ENCODE data around the gene RASAL2. TPM values are rescaled to one million over a fixed set of nuclear protein-coding genes. Genes with fewer than 3 reads are reported as not detected.

Gene RASAL2
- total RNA-seq, 1 experiment from 2014 or later = not detected

DNA sequence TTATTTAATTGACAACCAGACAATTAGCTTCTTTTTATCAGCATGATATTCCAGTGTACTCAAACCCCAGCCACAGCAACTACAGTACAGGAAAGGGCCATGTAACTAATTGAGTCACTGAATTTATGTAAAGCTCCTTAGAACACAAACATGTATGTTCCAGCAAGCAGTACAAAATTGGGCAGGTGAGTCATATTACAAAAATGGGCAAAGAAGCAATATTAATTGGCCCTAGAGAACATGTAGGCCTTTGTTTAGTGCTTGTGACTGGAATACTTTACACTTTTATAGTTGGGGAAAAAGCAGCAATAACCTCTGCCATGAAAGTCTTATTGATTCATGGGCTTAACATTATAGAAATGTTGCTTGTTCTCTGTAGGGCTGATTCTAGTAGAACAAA lies 371.1 kb downstream of the RASAL2 start:
- Histone ChIP-seq H4K20me1 (ENCODE audit: insufficient read depth, low read depth, low read length) (no peaks in the 10 kb centered on the region), H2AFZ (ENCODE audit: low read length) (no peak overlapping the region), H3K36me3 (ENCODE audit: insufficient read depth, low read length) (no peaks in the 10 kb centered on the region), H3K27ac (ENCODE audit: low read length) (no peak overlapping the region), H3K9ac (ENCODE audit: low read length) (no peak overlapping the region), H3K79me2 (ENCODE audit: low read length) (no peaks in the 10 kb centered on the region), H3K27me3 (ENCODE audit: low read length) (no peaks in the 10 kb centered on the region), H3K9me3 (ENCODE audit: low read length) (no peaks in the 10 kb centered on the region), H3K4me1 (ENCODE audit: low read length) (no peaks in the 10 kb centered on the region), H3K9me2 (replicated peaks; ENCODE audit: insufficient read depth, low read length) (no peaks in the 10 kb centered on the region), H3K4me3 (ENCODE audit: low read length) (no peak overlapping the region), H3K4me2 (ENCODE audit: low read depth, low read length, poor library complexity, severe bottlenecking) (no peak overlapping the region)
- DNase-seq = no peak

DNA sequence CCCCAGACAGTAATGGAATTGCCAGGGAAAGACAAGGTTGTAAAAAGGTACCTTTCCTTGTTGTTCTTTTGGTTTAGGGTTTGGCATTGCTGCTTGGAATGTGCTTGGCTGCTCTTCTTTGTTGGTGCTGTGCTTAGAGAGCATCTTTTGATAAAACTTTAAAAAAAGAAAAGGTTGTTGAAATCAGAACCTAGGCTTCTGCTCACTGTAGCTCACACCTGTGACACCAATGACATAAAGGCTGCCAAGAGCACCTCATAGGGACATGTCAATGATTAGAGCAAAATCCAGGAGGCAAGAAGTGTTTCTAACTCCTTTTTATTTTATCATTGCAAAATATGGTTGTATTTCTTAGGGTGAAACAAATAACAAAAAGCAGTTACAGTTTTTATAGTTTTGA lies 373.9 kb downstream of the RASAL2 start:
- no peaks in the 10 kb centered on the region for H3K9me2 ChIP-seq (replicated peaks; ENCODE audit: insufficient read depth, low read length)
- no peak overlapping the region for H3K4me3 ChIP-seq (ENCODE audit: low read length)
- no peak for DNase-seq
- H3K4me2 ChIP-seq (ENCODE audit: low read depth, low read length, poor library complexity, severe bottlenecking) = no peak overlapping the region
- H4K20me1 ChIP-seq (ENCODE audit: insufficient read depth, low read depth, low read length) = no peaks in the 10 kb centered on the region
- H2AFZ ChIP-seq (ENCODE audit: low read length) = no peak overlapping the region
- H3K9ac ChIP-seq (ENCODE audit: low read length) = no peak overlapping the region
- no peaks in the 10 kb centered on the region for H3K27me3 ChIP-seq (ENCODE audit: low read length)
- H3K79me2 ChIP-seq (ENCODE audit: low read length) = no peaks in the 10 kb centered on the region
- H3K36me3 ChIP-seq (ENCODE audit: insufficient read depth, low read length) = no peaks in the 10 kb centered on the region
- peaks cover 8% of the 10 kb centered on the region for H3K4me1 ChIP-seq (ENCODE audit: low read length)
- no peaks in the 10 kb centered on the region for H3K9me3 ChIP-seq (ENCODE audit: low read length)
- no peak overlapping the region for H3K27ac ChIP-seq (ENCODE audit: low read length)

DNA sequence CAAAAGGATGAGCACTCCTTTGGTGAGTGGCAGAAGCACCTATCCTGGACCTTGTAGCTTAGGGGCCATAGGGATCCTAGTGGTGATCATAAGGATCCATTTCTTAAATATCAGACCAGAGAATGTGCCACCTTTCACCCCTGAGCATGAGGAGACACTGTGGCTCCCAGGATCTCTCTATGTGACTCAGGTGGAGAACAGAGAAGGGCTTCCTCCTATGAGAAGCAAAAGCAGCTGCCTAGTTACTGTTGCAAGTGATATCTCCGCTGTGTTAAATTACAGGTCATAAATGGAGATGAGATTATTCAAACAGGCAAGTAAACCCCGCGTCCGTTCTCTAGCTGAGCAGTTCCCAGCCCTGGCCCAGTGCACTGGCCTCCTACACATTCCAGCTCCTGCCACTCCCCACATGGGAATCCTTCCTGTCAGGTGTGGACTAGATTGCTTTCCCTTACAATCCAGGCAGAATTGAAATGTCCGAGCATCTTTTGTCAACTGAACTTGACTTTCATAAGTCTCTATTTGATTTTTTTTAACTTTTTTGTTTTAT lies 376.6 kb downstream of the RASAL2 start:
- H3K4me2 ChIP-seq (ENCODE audit: low read depth, low read length, poor library complexity, severe bottlenecking) = no peak overlapping the region
- H3K9ac ChIP-seq (ENCODE audit: low read length) = no peak overlapping the region
- no peaks in the 10 kb centered on the region for H4K20me1 ChIP-seq (ENCODE audit: insufficient read depth, low read depth, low read length)
- H3K27ac ChIP-seq (ENCODE audit: low read length) = no peak overlapping the region
- H3K27me3 ChIP-seq (ENCODE audit: low read length) = no peaks in the 10 kb centered on the region
- no peaks in the 10 kb centered on the region for H3K36me3 ChIP-seq (ENCODE audit: insufficient read depth, low read length)
- no peaks in the 10 kb centered on the region for H3K9me2 ChIP-seq (replicated peaks; ENCODE audit: insufficient read depth, low read length)
- DNase-seq = no peak
- no peaks in the 10 kb centered on the region for H3K9me3 ChIP-seq (ENCODE audit: low read length)
- no peaks in the 10 kb centered on the region for H3K79me2 ChIP-seq (ENCODE audit: low read length)
- peaks cover 9% of the 10 kb centered on the region for H3K4me1 ChIP-seq (ENCODE audit: low read length)
- no peak overlapping the region for H3K4me3 ChIP-seq (ENCODE audit: low read length)
- H2AFZ ChIP-seq (ENCODE audit: low read length) = no peak overlapping the region

DNA sequence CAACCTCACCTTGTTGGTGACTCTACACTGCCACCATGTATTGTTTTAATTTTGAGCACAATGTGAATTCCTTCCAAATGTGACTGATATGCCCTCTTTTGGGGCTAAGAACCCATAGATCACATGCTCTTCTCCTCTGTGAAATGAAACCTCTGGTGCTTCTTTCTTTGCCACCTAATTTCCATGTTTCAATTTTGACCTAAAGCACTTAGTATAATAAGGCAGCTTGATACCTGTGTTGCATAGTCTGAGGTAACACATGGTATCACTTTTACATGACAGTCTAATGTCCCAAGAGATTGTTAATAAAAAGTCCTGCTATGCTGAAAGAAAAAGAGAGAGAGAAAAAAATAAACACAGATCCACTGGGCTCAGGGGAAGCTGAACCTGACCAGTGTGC lies 378.6 kb downstream of the RASAL2 start:
- Histone ChIP-seq H3K27me3 (ENCODE audit: low read length) (no peaks in the 10 kb centered on the region), H3K36me3 (ENCODE audit: insufficient read depth, low read length) (no peaks in the 10 kb centered on the region), H3K4me3 (ENCODE audit: low read length) (peak overlapping the region; percentile 22; the same call in 1 of the 2 replicates), H2AFZ (ENCODE audit: low read length) (no peak overlapping the region; the same call in 1 of the 2 replicates), H3K4me1 (ENCODE audit: low read length) (peaks cover 9% of the 10 kb centered on the region), H3K27ac (ENCODE audit: low read length) (no peak overlapping the region), H3K9me2 (replicated peaks; ENCODE audit: insufficient read depth, low read length) (no peaks in the 10 kb centered on the region), H3K9me3 (ENCODE audit: low read length) (no peaks in the 10 kb centered on the region), H4K20me1 (ENCODE audit: insufficient read depth, low read depth, low read length) (no peaks in the 10 kb centered on the region), H3K9ac (ENCODE audit: low read length) (peak overlapping the region; percentile 21; the same call in 1 of the 2 replicates), H3K79me2 (ENCODE audit: low read length) (no peaks in the 10 kb centered on the region), H3K4me2 (ENCODE audit: low read depth, low read length, poor library complexity, severe bottlenecking) (peak overlapping the region; percentile 16)
- no peak for DNase-seq

DNA sequence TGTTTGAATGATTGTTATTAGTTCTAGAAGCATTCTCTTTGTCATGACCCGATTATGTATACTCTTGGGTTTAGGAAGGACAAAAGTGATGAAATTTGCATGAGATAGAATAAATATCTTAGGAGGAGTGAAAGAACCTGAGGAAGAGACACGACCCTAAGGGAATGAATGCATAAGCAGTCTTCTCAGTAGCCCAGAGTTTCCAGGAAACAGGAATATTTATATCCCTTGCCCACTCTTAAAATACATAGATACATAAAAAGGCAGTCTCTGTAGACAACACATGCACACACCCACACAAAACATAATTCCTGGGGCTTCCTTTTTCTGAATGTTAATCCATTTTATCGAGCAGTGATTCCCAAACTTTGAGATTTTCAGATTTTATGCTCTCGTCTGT lies 383.5 kb downstream of the RASAL2 start:
- Histone ChIP-seq H2AFZ (ENCODE audit: low read length) (no peak overlapping the region), H3K4me3 (ENCODE audit: low read length) (no peak overlapping the region), H3K27ac (ENCODE audit: low read length) (no peak overlapping the region), H3K9me3 (ENCODE audit: low read length) (no peaks in the 10 kb centered on the region), H3K4me2 (ENCODE audit: low read depth, low read length, poor library complexity, severe bottlenecking) (no peak overlapping the region), H3K9ac (ENCODE audit: low read length) (no peak overlapping the region), H3K79me2 (ENCODE audit: low read length) (no peaks in the 10 kb centered on the region), H4K20me1 (ENCODE audit: insufficient read depth, low read depth, low read length) (no peaks in the 10 kb centered on the region), H3K27me3 (ENCODE audit: low read length) (no peaks in the 10 kb centered on the region), H3K9me2 (replicated peaks; ENCODE audit: insufficient read depth, low read length) (no peaks in the 10 kb centered on the region), H3K4me1 (ENCODE audit: low read length) (peaks cover 5% of the 10 kb centered on the region), H3K36me3 (ENCODE audit: insufficient read depth, low read length) (no peaks in the 10 kb centered on the region)
- no peak for DNase-seq

DNA sequence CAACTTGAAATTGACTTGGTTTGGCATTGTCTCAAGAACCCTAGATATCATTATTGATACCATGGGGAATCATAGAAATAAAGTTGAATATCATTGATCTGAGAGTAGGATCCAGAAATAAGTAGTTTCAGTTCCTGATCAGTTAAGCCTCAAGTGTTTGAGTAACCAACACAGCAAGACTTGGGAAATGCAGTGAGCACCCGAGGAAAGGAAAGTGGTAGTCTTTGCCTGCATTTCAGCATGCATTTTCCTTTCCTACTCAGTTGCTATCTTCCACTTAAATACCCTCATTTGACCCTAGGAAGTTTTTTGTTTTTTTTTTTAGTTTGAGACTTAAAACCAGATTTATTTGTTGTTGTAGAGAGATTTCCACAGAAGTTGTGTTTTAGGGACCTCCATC lies 383.9 kb downstream of the RASAL2 start:
- DNase-seq = no peak

DNA sequence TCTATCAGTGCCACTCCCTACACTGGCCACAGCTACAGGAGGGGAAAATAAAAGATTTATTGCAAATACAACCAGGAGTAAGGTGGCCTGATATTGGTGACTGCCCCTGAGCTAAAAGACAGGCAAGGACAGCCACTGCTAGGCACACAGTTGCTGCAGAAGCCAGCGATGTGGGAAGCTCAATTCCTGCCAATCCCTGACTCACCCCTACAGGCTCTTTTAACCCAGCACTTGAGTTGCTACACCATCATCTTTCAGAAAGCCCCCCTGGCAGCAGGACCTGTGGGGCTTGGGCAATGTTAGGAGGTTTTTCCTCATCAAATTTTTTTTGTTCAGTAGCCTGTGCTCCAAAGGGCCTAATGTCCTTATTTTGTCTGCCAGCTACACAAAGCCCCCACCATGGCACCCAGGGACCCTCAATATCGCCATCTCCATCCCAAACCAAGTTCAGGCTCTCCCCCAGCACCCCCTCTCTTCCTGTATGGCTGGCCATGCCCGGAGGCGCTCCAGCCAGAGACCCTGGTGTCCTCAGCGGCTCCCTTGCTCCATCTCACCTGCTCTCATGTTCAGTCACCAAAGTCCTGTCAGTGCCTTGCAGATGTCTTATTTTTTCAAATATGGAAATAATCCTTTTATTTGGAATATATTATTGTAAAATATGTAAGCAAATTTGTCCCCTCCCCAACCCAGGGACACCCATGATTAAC lies 389.5 kb downstream of the RASAL2 start:
- Histone ChIP-seq H3K4me2 (ENCODE audit: low read depth, low read length, poor library complexity, severe bottlenecking) (no peak overlapping the region), H3K36me3 (ENCODE audit: insufficient read depth, low read length) (no peaks in the 10 kb centered on the region), H3K9me3 (ENCODE audit: low read length) (no peaks in the 10 kb centered on the region), H3K4me3 (ENCODE audit: low read length) (no peak overlapping the region), H3K27ac (ENCODE audit: low read length) (no peak overlapping the region), H3K79me2 (ENCODE audit: low read length) (no peaks in the 10 kb centered on the region), H3K4me1 (ENCODE audit: low read length) (peaks cover 9% of the 10 kb centered on the region), H3K27me3 (ENCODE audit: low read length) (no peaks in the 10 kb centered on the region), H4K20me1 (ENCODE audit: insufficient read depth, low read depth, low read length) (no peaks in the 10 kb centered on the region), H3K9ac (ENCODE audit: low read length) (no peak overlapping the region), H2AFZ (ENCODE audit: low read length) (no peak overlapping the region), H3K9me2 (replicated peaks; ENCODE audit: insufficient read depth, low read length) (no peaks in the 10 kb centered on the region)
- DNase-seq = no peak

More for the DNA sequence above, 383.9 kb downstream of the RASAL2 start:
- Histone ChIP-seq H3K36me3 (ENCODE audit: insufficient read depth, low read length) (no peaks in the 10 kb centered on the region), H3K4me3 (ENCODE audit: low read length) (no peak overlapping the region), H3K79me2 (ENCODE audit: low read length) (no peaks in the 10 kb centered on the region), H4K20me1 (ENCODE audit: insufficient read depth, low read depth, low read length) (no peaks in the 10 kb centered on the region), H3K9ac (ENCODE audit: low read length) (no peak overlapping the region), H3K4me1 (ENCODE audit: low read length) (peaks cover under 1% of the 10 kb centered on the region; the same call in 1 of the 2 replicates), H3K9me3 (ENCODE audit: low read length) (no peaks in the 10 kb centered on the region), H3K4me2 (ENCODE audit: low read depth, low read length, poor library complexity, severe bottlenecking) (no peak overlapping the region), H3K27ac (ENCODE audit: low read length) (no peak overlapping the region), H3K9me2 (replicated peaks; ENCODE audit: insufficient read depth, low read length) (no peaks in the 10 kb centered on the region), H2AFZ (ENCODE audit: low read length) (no peak overlapping the region), H3K27me3 (ENCODE audit: low read length) (no peaks in the 10 kb centered on the region)

DNA sequence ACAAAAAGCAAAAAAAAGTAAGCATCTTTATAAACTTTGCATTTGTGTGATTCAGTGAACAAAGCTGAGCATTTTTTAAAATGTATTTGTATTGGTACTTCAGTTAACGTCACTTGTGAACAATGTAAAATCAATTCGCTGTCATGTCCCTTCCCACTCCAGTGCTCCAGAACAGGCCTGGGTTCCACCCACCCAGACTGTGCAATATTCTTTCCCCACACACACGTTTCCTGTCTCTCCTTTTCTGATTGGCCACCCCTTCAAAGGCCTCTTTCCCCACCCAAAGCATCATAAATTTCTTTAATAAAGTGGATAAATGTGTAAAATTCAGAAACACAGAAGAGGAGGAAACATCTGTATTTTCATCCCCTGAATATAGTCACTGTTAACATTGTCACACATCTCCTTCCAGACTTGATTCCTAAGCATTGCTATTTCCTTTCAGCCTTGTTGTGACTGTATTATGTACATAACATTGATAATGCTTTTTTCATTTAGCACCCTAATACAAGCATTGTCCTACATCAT lies 390.9 kb downstream of the RASAL2 start:
- Histone ChIP-seq H3K9ac (ENCODE audit: low read length) (no peak overlapping the region), H3K27me3 (ENCODE audit: low read length) (no peaks in the 10 kb centered on the region), H3K79me2 (ENCODE audit: low read length) (no peaks in the 10 kb centered on the region), H3K4me1 (ENCODE audit: low read length) (peaks cover 9% of the 10 kb centered on the region), H3K4me3 (ENCODE audit: low read length) (no peak overlapping the region), H3K9me2 (replicated peaks; ENCODE audit: insufficient read depth, low read length) (no peaks in the 10 kb centered on the region), H3K9me3 (ENCODE audit: low read length) (no peaks in the 10 kb centered on the region), H3K27ac (ENCODE audit: low read length) (no peak overlapping the region), H2AFZ (ENCODE audit: low read length) (no peak overlapping the region), H3K36me3 (ENCODE audit: insufficient read depth, low read length) (no peaks in the 10 kb centered on the region), H4K20me1 (ENCODE audit: insufficient read depth, low read depth, low read length) (no peaks in the 10 kb centered on the region), H3K4me2 (ENCODE audit: low read depth, low read length, poor library complexity, severe bottlenecking) (no peak overlapping the region)
- no peak for DNase-seq
